H7 (cell line): ENCODE data around the gene ETV6. TPM values are rescaled to one million over a fixed set of nuclear protein-coding genes. Genes with fewer than 3 reads are reported as not detected.

ENCODE experiments used
- DNase-seq: peaks from one replicate; pipeline ENCODE4 v3.0.0; 2012
- H3K27me3 ChIP-seq: 2 replicates; pipeline ENCODE4 v1.6.0; 2011; ENCODE audit warnings: mild to moderate bottlenecking, low read length; ENCODE audit not compliant: control insufficient read depth, insufficient read depth
- H3K36me3 ChIP-seq: replicated peaks from 2 replicates; pipeline ENCODE4 v1.5.1; 2011; ENCODE audit warnings: low read length; ENCODE audit not compliant: control insufficient read depth, insufficient read depth
- H3K4me3 ChIP-seq: 2 replicates; pipeline ENCODE4 v1.5.1; 2011; ENCODE audit warnings: low read depth, mild to moderate bottlenecking, control low read depth, low read length, moderate library complexity; ENCODE audit not compliant: insufficient read depth
- total RNA-seq: library from RNA; depleted of rRNA; stranded (reverse); fragments of >200 nt; shearing (Covaris generic); gene quantifications from 2 replicates; pipeline ENCODE4 v1.2.3, GENCODE V29; 2014

ETV6 gene
- total RNA-seq, 1 experiment from 2014 or later: 5.7 TPM

DNA sequence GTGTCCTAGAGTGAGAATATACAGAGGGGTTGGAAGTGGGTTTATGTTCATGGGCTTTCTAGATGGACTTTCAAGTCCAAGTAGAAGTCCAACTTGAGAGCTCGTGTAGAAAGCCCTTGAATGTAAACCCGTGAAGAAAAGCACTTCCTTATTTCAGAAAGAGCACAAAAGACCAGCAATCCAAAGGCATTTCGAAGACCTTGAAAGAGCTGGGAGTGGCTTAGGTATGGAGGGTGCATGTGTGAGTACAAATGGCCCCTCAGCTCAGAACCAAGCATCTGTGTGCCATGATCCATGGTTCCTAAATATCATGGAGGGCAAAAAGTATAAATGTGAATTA lies 160.7 kb downstream of the ETV6 start:
- no peaks in the 10 kb centered on the region for H3K27me3 ChIP-seq
- DNase-seq: no peak
- H3K4me3 ChIP-seq: no peak overlapping the region
- no peaks in the 10 kb centered on the region for H3K36me3 ChIP-seq

GRCh38 chr12:11811008-11811407 lies 161.5 kb downstream of the ETV6 start:
- H3K4me3 ChIP-seq: no peak overlapping the region
- no peaks in the 10 kb centered on the region for H3K27me3 ChIP-seq
- H3K36me3 ChIP-seq: no peaks in the 10 kb centered on the region
- no peak for DNase-seq

GRCh38 chr12:11812241-11812585 lies 162.7 kb downstream of the ETV6 start:
- Histone ChIP-seq H3K36me3 (no peaks in the 10 kb centered on the region), H3K27me3 (no peaks in the 10 kb centered on the region), H3K4me3 (no peak overlapping the region)
- no peak for DNase-seq

GRCh38 chr12:11812586-11813437 lies 163.3 kb downstream of the ETV6 start:
- no peak overlapping the region for H3K4me3 ChIP-seq
- no peaks in the 10 kb centered on the region for H3K27me3 ChIP-seq
- peak; percentile 64 for DNase-seq
- no peaks in the 10 kb centered on the region for H3K36me3 ChIP-seq

- Histone ChIP-seq H3K27me3 (no peaks in the 10 kb centered on the region), H3K36me3 (no peaks in the 10 kb centered on the region), H3K4me3 (no peak overlapping the region)
- DNase-seq: peak; percentile 47
These were observed 164.0 kb downstream of the ETV6 start for GRCh38 chr12:11813438-11813813.

DNA sequence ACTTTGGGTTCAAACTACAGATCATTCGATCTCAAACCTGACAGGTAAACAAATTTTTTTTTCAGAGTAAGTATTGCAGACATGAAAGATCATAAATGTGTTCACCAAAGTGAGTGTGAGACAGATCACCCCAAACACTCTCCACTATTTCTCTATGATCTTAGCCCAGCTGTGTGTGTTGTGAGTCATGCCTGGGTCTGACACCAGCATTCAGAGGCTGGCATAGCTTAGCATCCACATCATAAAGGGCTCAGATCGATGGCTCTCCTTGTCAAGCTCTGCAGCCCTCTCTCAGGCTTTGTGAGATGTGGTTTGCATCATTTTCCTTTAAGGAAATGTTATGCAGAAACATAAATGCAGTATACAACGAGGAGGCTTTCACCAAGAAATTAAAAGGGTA lies 164.9 kb downstream of the ETV6 start:
- H3K36me3 ChIP-seq: no peaks in the 10 kb centered on the region
- DNase-seq: no peak
- H3K27me3 ChIP-seq: no peaks in the 10 kb centered on the region
- H3K4me3 ChIP-seq: no peak overlapping the region

- DNase-seq: peak; percentile 21
- H3K27me3 ChIP-seq: no peaks in the 10 kb centered on the region
- H3K36me3 ChIP-seq: no peaks in the 10 kb centered on the region
- H3K4me3 ChIP-seq: no peak overlapping the region
These were observed 165.9 kb downstream of the ETV6 start for GRCh38 chr12:11815397-11815796.

DNA sequence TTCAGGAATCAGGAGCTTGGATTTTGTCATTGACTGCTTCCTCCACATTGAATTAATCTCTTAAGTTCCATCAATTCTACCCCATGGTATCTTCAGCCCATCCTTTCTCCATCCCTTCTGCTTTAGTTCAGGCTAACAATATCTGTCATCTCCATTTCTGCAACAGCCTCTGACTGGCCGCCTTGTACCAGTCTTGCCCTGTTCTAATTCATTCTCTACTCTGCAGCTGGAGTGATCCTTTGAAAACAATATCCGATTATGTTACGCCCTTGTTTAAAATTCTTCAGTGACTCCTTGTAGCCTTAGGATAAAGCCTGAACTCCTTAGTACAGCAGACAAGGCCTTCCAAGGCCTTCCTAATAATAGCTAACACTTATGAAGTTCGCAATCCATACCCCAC lies 170.2 kb downstream of the ETV6 start:
- Histone ChIP-seq H3K4me3 (no peak overlapping the region), H3K27me3 (no peaks in the 10 kb centered on the region), H3K36me3 (no peaks in the 10 kb centered on the region; the same call in 1 of the 2 replicates)
- no peak for DNase-seq

GRCh38 chr12:11820476-11820875 lies 171.0 kb downstream of the ETV6 start:
- Histone ChIP-seq H3K36me3 (no peaks in the 10 kb centered on the region; the same call in 1 of the 2 replicates), H3K4me3 (no peak overlapping the region), H3K27me3 (no peaks in the 10 kb centered on the region)
- no peak for DNase-seq

- no peaks in the 10 kb centered on the region; the same call in 1 of the 2 replicates for H3K36me3 ChIP-seq
- DNase-seq: no peak
- H3K4me3 ChIP-seq: no peak overlapping the region
- no peaks in the 10 kb centered on the region for H3K27me3 ChIP-seq
These were observed 172.1 kb downstream of the ETV6 start for GRCh38 chr12:11821386-11822080.

- no peak for DNase-seq
- no peak overlapping the region for H3K4me3 ChIP-seq
- no peaks in the 10 kb centered on the region for H3K27me3 ChIP-seq
- no peaks in the 10 kb centered on the region; the same call in 1 of the 2 replicates for H3K36me3 ChIP-seq
These were observed 172.8 kb downstream of the ETV6 start for GRCh38 chr12:11822081-11822834.

- no peak overlapping the region for H3K4me3 ChIP-seq
- no peak for DNase-seq
- H3K27me3 ChIP-seq: no peaks in the 10 kb centered on the region
- no peaks in the 10 kb centered on the region; the same call in 1 of the 2 replicates for H3K36me3 ChIP-seq
These were observed 173.6 kb downstream of the ETV6 start for GRCh38 chr12:11823043-11823442.

DNA sequence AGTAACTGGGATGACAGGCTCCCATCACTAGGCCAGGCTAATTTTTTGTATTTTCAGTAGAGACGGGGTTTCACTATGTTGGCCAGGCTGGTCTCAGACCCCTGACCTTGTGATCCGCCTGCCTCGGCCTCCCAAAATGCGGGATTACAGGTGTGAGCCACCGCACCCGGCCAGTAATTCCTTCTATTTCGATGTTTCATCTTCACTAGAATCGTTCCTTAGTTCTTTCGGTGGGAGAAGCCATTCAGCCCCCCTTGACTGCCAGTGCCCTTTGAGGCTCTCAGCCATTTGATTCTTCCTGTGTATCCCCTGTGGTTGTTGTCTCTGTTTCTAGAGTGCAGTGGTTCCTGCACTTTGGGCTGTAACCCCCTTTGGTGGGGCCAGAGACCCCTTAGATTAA lies 174.1 kb downstream of the ETV6 start:
- no peak overlapping the region for H3K4me3 ChIP-seq
- DNase-seq: no peak
- H3K27me3 ChIP-seq: no peaks in the 10 kb centered on the region
- no peaks in the 10 kb centered on the region; the same call in 1 of the 2 replicates for H3K36me3 ChIP-seq

DNA sequence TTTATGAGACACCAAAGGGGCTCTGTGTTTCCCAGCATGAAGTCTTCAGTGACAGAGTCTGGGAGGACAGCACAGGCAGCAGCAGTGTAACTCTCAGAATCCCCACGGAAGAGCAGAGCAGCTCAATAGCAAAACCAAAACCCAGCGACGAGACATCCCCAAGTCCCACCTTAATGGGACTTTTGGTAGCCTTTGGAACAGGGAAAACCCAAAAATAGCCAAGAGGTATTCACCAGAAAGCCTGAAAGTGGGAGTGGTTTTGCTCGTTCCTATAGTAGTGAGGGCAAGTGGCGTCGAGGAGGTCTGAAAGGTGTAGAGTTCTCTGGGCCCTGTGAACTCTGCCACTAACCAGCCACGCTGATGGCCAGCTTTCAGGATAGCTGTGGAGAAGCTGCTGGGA lies 174.6 kb downstream of the ETV6 start:
- DNase-seq: no peak
- no peaks in the 10 kb centered on the region; the same call in 1 of the 2 replicates for H3K36me3 ChIP-seq
- H3K4me3 ChIP-seq: no peak overlapping the region
- H3K27me3 ChIP-seq: no peaks in the 10 kb centered on the region

DNA sequence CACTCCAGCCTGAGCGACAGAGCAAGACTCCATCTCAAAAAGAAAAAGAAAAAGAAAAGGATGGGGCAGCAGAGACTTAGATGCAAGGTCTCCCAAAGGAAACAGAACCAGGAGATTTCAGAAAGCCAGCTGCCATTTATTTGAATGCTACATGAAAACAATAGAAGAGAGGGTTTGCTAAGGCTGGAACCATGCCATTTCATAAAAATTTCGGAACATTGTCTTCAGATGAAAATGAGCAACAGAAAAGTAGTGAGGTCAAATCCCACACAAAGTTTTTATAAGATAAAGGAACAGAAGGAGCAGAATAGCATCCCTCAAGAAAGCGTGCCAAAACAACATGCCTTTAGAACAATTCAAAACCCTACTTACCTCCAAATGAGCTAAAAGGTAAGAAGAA lies 175.3 kb downstream of the ETV6 start:
- no peak overlapping the region for H3K4me3 ChIP-seq
- no peaks in the 10 kb centered on the region for H3K27me3 ChIP-seq
- no peak for DNase-seq
- no peaks in the 10 kb centered on the region; the same call in 1 of the 2 replicates for H3K36me3 ChIP-seq
